Uterus (tissue), 4 donors: ENCODE results near the gene P4HTM. TPM values are rescaled to one million over a fixed set of nuclear protein-coding genes. Genes with fewer than 3 reads are reported as not detected.

Experiments
- DNase-seq, 2 donors: peaks; one replicate each; pipeline ENCODE4 v3.0.0-alpha.2; 2019 to 2020
- H3K27ac ChIP-seq, 2 donors: fragments of 200-600 bp; sonication (generic); 1 replicate in 1 of 2; 2 replicates in 1 of 2; pipeline ENCODE4 v1.5.1; 2016 to 2018
- H3K27me3 ChIP-seq, 2 donors: fragments of 200-600 bp; sonication (generic); one replicate each; pipeline ENCODE4 v1.5.1; 2018 to 2019; ENCODE audit warnings: control low read depth in 1 of 2
- H3K36me3 ChIP-seq, 2 donors: fragments of 200-600 bp; sonication (generic); one replicate each; pipeline ENCODE4 v1.5.1; 2019; ENCODE audit warnings: control low read depth in 1 of 2
- H3K4me1 ChIP-seq, 2 donors: fragments of 200-600 bp; sonication (generic); one replicate each; pipeline ENCODE4 v1.5.1; 2018 to 2019; ENCODE audit warnings: control low read depth in 1 of 2
- H3K4me3 ChIP-seq, 2 donors: fragments of 200-600 bp; sonication (generic); 1 replicate in 1 of 2; 2 replicates in 1 of 2; pipeline ENCODE4 v1.5.1; 2018 to 2019; ENCODE audit warnings: mild to moderate bottlenecking in 1 of 2
- H3K9me3 ChIP-seq, 2 donors: fragments of 200-600 bp; sonication (generic); one replicate each; pipeline ENCODE4 v1.5.1; 2019; ENCODE audit warnings: control low read depth in 1 of 2
- CTCF ChIP-seq, 4 experiments: fragments of 200-600 bp in 2 of 4; fragments of 450-650 bp in 2 of 4; sonication (generic) in 2 of 4; IDR thresholded peaks; one replicate each; pipeline ENCODE4 v1.5.1; 2016 to 2019; ENCODE audit warnings: antibody characterized with exemption in 4 of 4, mild to moderate bottlenecking in 2 of 4, moderate library complexity in 1 of 4
- POLR2A ChIP-seq, 2 donors: fragments of 450-650 bp; IDR thresholded peaks; one replicate each; pipeline ENCODE4 v1.6.1; 2016; ENCODE audit warnings: antibody characterized with exemption in 2 of 2, mild to moderate bottlenecking in 1 of 2, moderate library complexity in 1 of 2
- intact Hi-C: fragments of 100-400 bp; cut with DNase I; formaldehyde crosslinking; loops from one replicate; pipeline ENCODE4 v1.15.1; 2023; ENCODE audit warnings: low total_unique reads
- total RNA-seq, 4 donors: library from RNA; depleted of rRNA in 3 of 4; stranded (reverse); fragments of >200 nt in 3 of 4; gene quantifications; one replicate each; pipeline versions ENCODE4 v1.1.0 to v1.2.4, GENCODE V29; 2014 to 2023
- donor health status: DM: yes; HTN: yes; CAD: no.

Gene P4HTM
- total RNA-seq, 4 donors from 2014 or later = 35.0 to 81.5 (median 51.1) TPM

- intact Hi-C loops = no loop called here
- peak in 1 of 2 donors; percentile 51 for DNase-seq
- H3K27me3 ChIP-seq = no peaks in the 10 kb centered on the region
- peak overlapping the region; percentile 89 to 93 for H3K4me3 ChIP-seq
- TF ChIP-seq CTCF (IDR thresholded peaks at IDR 0.05) = no peak
- no peak for TF ChIP-seq POLR2A (IDR thresholded peaks at IDR 0.05)
- peak overlapping the region; percentile 98 to 100 for H3K27ac ChIP-seq
- no peaks in the 10 kb centered on the region for H3K36me3 ChIP-seq
- peaks cover 0 to 14% of the 10 kb centered on the region in 2 donors for H3K4me1 ChIP-seq
- H3K9me3 ChIP-seq = no peaks in the 10 kb centered on the region
Measured at GRCh38 chr3:49020330-49021212, 30.5 kb downstream of the P4HTM start.

GRCh38 chr3:49021213-49021812, 31.3 kb downstream of the P4HTM start:
- DNase-seq = peak; percentile 99
- peaks cover 0 to 14% of the 10 kb centered on the region in 2 donors for H3K4me1 ChIP-seq

GRCh38 chr3:49021813-49022687, 32.0 kb downstream of the P4HTM start, which contains the start of gene NDUFAF3:
TSS of gene NDUFAF3 (plus strand) at chr3:49022121. CDS start at chr3:49022145, 24 bp downstream.
- peaks cover 0 to 14% of the 10 kb centered on the region in 2 donors for H3K4me1 ChIP-seq
- no peaks in the 10 kb centered on the region for H3K27me3 ChIP-seq
- peak; percentile 53 to 90 for TF ChIP-seq POLR2A (IDR thresholded peaks at IDR 0.05)
- TF ChIP-seq CTCF (IDR thresholded peaks at IDR 0.05) = peak; percentile 98 to 99 (median 98)
- intact Hi-C loops = no loop called here
- H3K4me3 ChIP-seq = peak within 1 kb of the TSS; percentile 89 to 93
- peak; percentile 90 to 93 for DNase-seq
- H3K36me3 ChIP-seq = no peaks in the 10 kb centered on the region
- no peaks in the 10 kb centered on the region for H3K9me3 ChIP-seq
- H3K27ac ChIP-seq = peak within 1 kb of the TSS; percentile 98 to 100

More at GRCh38 chr3:49021213-49021812, 31.3 kb downstream of the P4HTM start:
- H3K27ac ChIP-seq = peak overlapping the region; percentile 98 to 100
- intact Hi-C loops = no loop called here
- peak overlapping the region; percentile 89 to 93 for H3K4me3 ChIP-seq
- TF ChIP-seq POLR2A (IDR thresholded peaks at IDR 0.05) (peak; percentile 96 to 99), CTCF (IDR thresholded peaks at IDR 0.05) (no peak)
- H3K9me3 ChIP-seq = no peaks in the 10 kb centered on the region
- no peaks in the 10 kb centered on the region for H3K36me3 ChIP-seq
- H3K27me3 ChIP-seq = no peaks in the 10 kb centered on the region

- Histone ChIP-seq H3K4me3 (peak overlapping the region; percentile 89 to 93), H3K36me3 (no peaks in the 10 kb centered on the region), H3K27me3 (no peaks in the 10 kb centered on the region), H3K27ac (peak overlapping the region; percentile 98 to 100), H3K4me1 (peaks cover 0 to 8% of the 10 kb centered on the region in 2 donors), H3K9me3 (no peaks in the 10 kb centered on the region)
- no peak for DNase-seq
- intact Hi-C loops = no loop called here
- TF ChIP-seq POLR2A (IDR thresholded peaks at IDR 0.05) (no peak), CTCF (IDR thresholded peaks at IDR 0.05) (no peak)
Measured at GRCh38 chr3:49022688-49023171, 32.7 kb downstream of the P4HTM start.
